GM18507 (cell line): Measurements from ENCODE around the gene FBXO31.

Experiments
- DNase-seq: peaks from one replicate; pipeline ENCODE4 v3.0.0; 2011; ENCODE audit warnings: low read depth; ENCODE audit not compliant: insufficient read length; ENCODE audit errors: extremely low spot score
- FAIRE-seq: peaks from 2 replicates; lab custom pipeline; 2011; peaks lifted over from hg19 to GRCh38; lab: Jason Lieb, UNC

Gene FBXO31

DNA sequence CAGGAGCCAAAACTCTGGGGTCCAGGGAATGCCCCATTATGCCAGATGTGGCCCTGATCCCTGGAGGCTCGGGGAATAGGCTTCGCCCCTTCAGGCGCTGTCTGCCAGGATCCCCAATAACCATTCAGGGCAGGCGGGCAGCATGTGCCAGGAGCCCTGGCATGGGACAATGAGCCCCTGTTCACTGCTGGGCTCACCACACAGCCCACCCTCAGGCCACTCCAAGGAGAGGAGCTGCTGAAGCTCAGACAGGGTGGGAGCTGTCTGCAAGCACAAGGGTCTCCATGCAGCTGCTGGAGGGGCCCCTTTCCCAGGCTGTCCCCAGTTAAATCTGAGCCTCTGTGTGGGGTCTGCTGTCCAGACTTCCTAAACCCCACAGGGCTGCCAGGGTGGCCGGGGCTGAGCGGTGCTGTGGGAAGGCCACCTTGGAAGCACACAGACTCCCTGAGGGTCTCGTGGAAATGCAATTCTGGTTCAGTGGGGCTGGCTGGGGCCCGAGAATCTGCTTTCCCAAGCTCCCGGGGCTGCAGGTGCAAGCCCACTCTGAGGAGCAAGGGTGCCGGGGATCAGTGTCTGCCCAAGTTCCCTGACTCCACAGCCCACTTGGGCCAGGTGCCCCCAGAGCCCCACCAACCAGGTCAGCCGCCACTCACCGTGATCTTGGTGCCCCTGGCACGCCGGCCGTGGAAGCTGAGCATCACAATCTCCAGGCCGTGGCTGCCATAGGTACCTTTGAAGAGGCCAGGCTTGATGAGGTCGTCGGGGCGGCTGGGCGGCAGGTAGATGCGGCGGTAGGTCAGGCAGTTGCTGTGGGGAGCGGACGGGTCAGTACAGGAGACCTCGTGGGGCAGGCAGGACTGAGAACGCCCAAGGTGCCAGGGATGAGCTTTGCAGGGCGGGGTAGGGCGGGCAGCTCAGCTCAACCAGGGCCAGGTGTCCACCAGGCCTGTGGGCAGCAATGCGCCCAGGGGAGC, 48.6 kb downstream of the FBXO31 start:
- FAIRE-seq (no peak), DNase-seq (no peak)

DNA sequence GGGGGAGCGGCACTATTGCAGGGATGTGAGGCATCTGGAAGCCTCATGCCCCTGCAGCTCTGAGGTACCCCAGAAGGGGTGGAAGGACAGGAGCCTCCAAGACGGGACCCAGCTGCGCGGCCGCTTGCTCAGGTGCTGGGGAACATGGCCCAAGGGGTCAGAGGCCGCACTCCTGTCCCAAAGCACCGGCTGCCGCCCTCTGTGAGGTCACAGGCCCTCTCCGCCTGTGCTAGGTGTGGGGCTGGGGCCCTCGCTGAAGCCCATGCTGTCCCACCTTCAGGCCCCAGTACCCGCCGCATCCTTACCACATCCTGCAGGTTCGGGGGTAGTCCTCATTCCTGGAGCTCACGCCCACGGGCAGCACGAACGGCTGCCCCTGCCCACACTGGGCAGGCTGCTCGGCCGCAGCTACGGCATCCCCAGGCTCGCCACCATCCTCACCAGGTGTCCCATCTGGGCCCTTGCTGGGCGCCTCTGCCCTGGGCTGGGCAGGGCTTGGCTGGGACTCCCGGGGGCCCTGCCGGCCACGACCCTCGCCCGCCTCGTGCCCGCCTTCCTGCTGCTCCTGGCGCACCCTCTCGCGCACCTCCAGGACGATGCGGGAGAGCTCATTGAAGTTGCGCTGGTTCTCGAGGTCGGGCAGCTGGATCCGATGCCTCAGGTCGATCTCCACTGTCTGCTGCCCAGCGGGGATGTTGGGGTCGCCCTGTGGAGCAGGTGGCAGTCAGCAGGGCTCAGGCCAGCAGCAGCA, 49.8 kb downstream of the FBXO31 start:
- FAIRE-seq, result no peak
- DNase-seq, result no peak

DNA sequence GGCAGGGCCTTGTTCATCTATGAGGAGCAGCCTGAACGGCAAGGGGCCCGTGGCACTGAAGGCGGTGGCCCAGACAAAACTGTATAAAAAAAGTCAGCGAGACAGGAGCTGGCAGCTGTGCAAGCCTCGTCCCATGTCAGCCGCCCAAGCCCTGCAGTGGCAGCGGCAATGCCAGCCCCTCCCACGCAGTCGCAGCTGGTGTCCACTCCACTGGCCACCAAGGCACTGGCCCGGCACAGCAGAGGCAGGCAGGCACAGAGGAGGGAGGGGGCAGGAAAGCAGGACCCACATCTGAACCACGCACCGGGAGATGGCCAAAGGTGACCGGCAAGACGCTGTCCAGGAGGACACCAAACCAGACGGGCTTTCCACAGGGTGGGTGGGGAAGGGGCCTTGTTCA, 50.5 kb downstream of the FBXO31 start:
- FAIRE-seq (no peak), DNase-seq (no peak)

DNA sequence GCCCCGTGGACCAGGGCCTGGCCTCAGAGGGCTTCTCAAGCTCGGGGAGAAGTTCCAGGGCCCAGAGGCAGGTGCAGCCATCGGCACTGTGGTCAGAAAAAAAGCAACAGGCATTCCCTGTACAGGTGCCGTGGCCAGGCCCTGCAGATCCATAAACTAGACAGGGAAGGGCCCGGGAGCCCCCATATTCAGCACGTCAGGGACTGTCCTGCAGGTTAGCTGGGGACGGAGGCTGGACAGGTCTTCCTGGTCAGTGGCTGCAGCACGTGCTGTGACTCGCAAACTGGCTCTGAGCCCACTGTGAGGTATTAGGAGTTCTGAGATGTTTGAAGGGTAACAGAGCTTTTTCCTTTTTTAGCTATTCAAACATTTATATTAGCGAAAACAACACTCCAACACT, 51.4 kb downstream of the FBXO31 start:
- DNase-seq, result no peak
- FAIRE-seq, result no peak

DNA sequence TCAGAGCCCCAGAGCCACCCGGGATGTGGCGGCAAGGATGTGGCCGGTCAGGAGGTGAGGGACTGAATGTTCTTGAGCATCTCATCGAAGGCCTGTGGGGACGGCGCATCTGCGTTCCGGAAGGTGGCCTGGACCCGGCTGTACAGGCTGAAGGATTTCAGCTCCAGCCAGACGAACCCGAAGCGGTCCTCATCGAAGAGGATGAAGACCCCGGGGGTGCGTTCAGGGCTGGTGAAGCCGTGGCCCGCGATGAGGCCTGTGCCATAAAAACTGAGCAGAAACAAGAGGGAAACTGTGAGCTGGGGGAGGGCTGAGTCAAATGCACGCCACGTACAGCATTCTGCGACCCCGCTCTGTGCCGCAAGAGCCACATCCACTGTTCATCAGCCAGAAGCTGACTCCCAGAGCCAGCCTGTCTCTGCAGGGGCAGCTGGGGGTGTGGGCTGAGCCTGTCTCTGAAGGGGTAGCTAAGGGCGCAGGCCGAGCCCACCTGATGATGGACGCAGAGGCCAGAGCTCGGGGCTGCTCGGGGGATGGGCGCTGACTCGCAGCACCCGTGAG, 52.3 kb downstream of the FBXO31 start:
- no peak for DNase-seq
- no peak for FAIRE-seq

DNA sequence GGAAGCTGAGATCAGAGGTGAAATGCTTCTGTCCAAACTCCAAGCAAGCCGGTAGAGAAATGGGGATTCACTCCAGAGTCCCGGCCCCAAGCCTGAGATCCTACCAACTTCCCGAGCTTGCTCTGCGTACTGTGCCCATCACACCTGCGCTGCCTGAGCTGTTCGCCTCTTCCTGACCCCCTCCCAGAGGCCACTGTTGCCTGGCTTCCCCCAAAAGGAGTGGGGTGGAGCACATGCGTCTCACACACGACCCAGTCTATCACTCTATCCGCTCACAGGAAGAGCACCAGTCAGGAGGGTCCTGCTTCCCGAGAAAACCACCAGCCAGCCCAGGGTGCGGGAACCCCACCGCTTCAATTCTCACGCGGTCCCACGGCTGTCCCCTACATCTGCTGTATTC, 52.9 kb downstream of the FBXO31 start:
- DNase-seq (no peak), FAIRE-seq (no peak)

DNA sequence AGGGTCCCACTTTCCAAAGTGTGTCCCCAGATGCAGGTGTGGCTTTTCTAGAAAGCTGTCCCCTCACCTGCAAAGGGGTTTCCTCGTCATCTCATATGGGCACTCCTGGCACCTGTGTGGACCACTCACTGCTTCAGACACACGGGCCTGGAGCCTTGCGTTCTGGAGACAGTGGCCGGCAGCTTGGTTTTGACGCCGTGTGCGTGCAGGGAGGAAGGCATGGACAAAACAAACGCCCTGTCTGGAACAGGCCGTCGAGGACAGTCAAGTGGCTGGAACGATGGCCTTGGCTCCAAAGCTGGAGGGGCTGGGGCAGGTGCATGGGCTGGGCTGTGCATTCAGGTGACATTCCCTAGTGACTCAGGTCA, 53.3 kb downstream of the FBXO31 start:
- DNase-seq, result no peak
- FAIRE-seq, result no peak

DNA sequence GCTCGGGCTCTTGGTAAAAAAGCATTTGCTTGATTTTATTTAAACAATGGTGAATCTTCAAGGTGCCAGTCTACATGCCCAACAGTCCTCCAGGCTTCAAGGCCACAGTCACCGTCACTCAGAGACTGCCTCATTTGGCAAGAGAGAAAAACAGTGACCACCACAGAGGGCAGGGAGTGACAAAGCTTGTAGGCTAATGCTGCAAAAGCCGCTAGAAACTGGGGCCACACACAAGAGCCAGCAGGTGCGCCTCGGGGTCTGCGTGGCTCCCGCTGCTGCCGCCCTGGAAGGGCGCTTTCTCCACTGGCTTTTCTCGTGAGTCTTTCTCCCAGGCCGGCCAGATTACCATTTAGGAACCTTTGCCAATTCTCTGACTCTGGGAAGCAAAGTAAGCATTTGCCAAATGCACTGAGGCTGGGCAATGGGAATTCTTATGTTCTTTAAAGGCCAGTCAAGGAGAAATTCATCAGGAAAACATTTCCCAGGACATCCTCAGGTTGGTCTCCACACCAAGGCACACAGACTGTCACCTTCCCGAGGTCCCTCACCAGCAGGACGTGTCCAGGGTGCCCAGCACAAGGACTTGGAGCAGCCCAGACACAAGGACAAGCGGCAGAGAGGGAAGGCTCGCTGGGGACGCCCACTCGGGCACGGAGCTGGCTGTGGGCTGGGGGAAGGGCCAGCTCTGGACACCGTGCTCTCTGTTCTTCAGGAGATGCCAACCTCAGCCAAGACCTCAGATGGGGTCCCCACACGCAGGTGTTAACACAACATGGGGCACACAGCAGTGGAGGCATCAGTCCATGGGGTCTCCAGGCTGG, 53.9 kb downstream of the FBXO31 start:
- DNase-seq, result no peak
- no peak for FAIRE-seq

DNA sequence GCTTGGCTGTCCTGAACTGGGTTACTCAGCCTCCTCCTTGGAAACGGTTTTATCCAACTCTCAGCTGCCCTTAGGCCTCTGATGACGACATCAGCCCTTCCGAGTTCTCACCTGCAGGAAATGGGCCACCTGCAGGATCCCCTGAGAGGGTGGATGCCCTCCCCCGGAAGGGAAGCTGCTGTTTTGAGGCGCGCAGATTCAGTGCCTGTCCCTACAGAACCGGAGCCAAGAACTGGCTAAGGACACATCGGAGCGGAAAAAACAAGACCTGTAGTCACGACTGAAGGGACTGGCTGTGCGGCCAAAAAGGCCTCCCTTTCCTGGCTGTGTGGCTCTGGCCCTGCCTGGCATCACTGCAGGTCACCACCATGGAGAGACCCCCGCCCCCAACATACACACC, 54.7 kb downstream of the FBXO31 start:
- FAIRE-seq (no peak), DNase-seq (no peak)

DNA sequence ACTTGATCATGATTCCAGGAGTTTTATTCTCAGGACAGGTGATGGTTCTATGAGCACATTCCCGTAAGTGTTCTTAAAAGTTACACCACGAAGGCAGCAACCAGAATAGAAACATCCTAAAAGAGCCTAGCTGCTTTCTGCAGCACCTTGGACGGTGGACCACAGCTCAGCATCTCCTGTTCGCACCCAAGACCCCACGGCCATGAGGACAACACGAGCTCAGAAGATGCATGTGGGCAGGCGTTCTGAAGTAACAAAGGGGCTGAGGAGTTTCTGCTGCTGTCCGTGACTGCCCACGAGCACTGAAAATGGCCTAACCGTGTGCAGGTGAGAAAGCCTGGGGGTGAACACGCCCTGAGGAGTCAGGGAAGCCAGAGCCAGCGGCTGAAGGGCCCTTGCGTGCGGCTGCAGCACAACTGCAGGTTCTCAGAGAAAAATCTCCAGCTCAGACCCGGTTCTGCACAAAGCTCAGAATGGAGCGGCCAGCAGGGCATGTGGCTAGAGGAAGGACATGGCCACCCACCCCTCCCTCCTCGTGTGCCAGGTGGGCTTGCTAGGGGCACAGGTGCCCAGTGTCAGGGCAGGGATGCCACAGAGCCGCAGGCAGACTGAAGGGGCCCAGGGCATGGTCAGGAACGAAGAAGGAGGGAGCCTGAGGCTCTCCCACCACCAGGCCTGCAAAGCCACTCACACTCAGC, 55.6 kb downstream of the FBXO31 start:
- FAIRE-seq (no peak), DNase-seq (no peak)

DNA sequence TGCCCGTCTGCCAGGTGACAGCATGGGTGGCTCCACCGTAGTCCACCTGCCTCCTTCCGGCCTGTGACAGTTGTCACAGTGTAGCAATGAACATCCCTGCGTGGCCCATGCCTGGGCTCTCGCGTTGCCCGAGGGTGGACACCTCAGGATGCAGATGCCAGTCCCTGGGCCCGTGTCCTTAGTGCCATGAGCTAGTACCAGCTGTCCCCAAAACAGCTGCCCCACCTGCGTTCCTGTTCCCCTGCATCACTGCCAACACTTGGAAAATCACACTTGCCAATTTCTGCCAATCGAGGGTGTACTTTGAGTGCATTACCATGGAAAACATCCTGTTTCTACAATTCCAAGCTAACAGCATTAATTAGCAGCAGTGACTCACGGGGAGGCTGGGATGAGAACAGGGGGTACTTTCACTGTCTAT, 57.4 kb downstream of the FBXO31 start:
- FAIRE-seq, result no peak
- no peak for DNase-seq

DNA sequence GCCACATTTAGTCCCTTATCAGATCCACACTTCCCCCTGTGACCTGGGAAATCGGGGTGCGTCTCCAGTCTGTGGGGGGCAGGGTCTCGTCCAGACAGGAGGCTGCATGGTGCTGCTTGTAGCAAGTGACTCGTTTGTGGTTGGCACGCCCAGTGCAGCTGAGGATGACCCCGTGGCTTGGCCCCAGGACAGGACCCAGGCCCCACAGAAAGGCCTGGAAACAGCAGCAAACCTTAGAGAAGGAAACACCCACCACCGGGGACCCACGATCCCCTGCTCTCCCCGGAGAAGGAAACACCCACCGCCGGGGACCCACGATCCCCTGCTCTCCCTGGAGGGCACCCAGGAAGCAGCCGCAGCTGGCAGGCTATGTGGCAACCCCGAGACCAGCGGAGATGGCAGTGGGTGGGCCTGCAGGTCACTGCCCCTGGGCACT, 58.1 kb downstream of the FBXO31 start:
- FAIRE-seq, result no peak
- no peak for DNase-seq

DNA sequence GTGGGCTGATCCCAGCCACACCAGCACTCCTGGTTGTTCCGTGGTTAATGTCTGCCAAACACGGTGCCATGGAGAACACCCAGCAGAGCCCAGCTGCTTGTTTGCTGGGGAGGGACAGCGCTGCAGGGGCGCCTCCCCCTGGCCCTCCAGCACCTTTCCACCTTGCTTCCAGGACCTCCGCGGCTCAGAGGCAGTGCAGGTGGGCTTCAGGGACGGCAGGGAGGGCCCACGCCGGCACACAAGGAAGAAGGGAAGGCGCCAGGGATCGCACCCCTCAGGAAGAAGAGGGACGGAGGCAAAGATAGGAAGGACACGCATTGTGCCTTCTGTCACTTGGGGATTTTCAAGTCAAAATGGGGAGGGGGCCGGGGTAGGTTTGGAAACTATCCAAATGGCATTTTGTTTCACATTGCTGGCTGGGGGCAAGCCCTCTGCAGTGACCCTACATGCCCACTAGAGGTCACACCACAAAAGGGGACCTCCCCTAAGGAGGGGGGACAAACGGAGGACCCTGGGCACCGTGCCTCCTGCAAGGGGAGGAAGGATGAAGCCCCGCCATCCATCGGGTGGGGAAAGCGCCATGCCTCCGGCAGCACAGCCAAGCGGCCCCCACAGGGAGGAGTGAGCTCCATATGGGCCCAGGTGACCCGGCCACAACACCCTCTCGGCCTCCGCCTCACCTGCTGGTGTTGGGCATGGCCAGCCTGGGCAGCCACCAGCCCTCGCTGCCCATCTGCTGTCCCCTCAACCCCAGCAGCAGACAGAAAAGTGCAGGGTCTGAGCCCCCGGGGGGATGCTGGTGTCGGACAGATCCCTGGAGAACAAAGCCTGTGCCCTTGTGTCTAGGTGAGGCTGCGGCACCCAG, 58.9 kb downstream of the FBXO31 start:
- peak; percentile 56 for FAIRE-seq

DNA sequence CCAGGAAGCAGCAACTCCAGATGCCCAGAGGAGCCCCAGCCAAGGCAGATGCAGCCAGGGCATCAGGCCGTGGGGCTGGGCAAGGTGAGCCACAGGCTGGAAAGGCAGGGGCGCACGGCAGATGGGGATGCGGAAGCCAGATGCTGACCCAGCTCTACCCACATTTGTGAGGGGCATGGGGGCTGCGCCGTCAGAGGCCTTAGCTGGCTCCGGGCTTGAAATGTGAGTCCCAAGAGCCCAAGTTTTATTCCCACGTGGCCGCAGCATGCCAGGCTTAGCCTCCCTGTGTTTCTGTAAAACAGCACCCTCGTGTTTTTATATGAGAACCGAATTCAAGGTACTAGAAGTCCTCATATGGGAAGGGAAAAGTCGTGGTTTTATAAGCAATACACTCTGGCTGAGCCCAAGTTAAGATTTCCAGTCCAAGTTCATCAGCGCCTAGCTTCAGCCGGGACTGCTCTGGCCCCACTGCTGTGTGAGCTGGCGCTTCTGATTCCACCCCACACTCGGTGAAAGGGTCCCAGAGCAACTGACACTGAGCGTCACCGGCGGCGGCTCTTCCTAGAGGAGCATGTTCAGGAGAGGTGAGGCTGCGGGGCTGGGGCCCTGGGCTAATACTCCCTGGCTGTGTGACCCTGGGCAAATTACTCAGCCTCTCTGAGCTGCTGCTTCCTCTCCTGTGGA, 59.7 kb downstream of the FBXO31 start:
- DNase-seq (no peak), FAIRE-seq (no peak)

More for the DNA sequence above, 58.9 kb downstream of the FBXO31 start:
- peak; percentile 45 for DNase-seq

DNA sequence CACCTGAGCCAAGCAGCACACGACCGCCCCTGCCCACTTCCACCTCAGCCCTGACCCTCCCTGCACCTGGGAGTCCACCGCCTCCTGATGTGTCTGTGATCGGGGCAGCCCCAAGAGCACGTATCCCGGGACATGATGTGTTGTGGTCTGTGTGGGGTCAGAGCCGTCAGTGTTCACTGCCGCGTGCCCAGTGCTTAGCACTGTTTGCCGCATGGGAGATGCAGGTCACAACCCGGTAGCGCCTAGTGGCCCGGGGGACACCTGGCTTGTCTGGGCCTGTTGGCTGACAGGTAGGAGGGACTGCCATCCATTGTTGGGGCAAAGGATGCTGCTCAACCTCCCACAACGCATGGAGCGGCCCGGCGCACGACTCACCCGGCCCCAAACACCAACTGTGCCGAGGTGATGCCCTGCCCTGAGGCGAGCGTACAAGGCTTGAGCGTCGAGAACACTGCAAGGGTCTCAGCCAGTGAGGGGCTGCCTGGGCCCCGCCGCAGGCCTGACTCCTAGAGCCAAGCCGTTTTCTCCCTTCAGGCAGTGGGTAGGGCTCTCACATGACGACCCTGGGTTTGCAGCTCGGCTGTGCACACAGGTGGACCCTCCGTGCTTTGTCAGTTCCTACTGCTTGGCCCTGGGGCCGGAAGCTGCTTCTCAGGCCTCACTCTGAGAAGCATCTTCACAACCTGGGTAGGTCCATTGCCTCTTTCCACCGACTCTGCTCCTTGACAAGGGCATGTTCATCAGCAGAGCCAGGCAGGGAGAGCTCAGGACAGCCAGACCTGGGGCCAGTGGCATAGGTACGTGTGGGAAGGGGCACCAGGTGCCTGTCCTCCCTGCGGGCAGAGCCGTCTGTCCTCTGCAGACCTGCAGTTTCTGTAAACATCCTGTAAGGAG, 60.5 kb downstream of the FBXO31 start:
- FAIRE-seq (no peak), DNase-seq (no peak)

DNA sequence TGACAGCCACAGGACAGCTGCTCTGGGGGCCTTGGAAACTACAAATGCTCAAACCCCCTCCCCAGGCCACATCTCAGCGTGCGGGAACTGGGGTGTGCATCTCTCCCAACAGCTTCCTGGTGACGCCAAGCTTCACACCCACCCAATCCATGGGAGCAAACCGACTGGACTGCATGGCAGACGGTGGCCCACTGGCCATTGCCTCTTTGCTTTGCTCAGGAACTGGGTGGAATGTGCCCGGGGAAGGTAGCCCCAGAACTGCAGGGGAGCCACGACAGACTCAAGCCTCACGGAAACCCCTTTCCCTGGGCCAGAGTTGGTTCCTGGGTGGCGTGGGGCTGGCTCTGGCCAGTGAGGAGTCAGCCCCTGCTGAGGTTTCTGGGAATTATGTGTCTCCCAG, 61.2 kb downstream of the FBXO31 start:
- FAIRE-seq, result no peak
- no peak for DNase-seq
